Measurements from ENCODE around the gene OGN. TPM values are rescaled to one million over a fixed set of nuclear protein-coding genes. Genes with fewer than 3 reads are reported as not detected.

OGN gene
- total and polyA plus RNA-seq, 4 donors, result 175 to 803 (median 277) TPM

DNA sequence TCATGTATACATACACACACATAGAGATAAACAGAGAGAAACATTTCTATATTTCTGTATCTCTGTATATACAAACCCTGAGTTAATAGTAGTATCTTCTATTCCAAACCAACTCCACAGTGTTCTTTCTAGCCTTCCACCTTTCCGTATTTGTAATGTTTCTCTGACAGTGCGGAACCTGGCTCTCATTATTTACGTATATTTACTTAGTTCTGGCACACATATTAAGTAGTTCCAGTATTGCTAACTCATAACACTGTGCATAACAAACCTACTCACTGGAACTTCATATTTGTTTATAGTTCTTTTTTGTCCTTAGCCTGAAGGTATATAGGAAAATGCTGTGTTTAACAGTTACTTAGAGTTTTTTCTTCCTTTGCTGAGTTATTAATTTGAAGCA is 6.5 kb downstream of the OGN start:
- no peak overlapping the region for H3K4me3 ChIP-seq (ENCODE audit: low read length in 2 of 2)
- no peak for DNase-seq
- peaks cover 2 to 6% of the 10 kb centered on the region in 2 donors for H3K4me1 ChIP-seq (ENCODE audit: control insufficient read depth in 1 of 2, insufficient read depth in 2 of 2, low read length in 2 of 2)
- H3K27me3 ChIP-seq (ENCODE audit: control insufficient read depth in 1 of 2, insufficient read depth in 2 of 2, low read length in 1 of 2), result no peaks in the 10 kb centered on the region
- intact Hi-C loops (cut with DNase I), result no loop called here
- WGBS, 2 donors, result 78 to 90% methylated on average over 3 of the region's 3 CpGs
- no peak for ATAC-seq (ENCODE audit: low FRiP score)
- no peaks in the 10 kb centered on the region for H3K36me3 ChIP-seq (ENCODE audit: control insufficient read depth in 1 of 2, insufficient read depth in 2 of 2, low read length in 1 of 2)
- no peaks in the 10 kb centered on the region for H3K9me3 ChIP-seq (ENCODE audit: control insufficient read depth, low read length)
- H3K27ac ChIP-seq (ENCODE audit: low read depth in 1 of 2, low read length in 2 of 2), result no peak overlapping the region

DNA sequence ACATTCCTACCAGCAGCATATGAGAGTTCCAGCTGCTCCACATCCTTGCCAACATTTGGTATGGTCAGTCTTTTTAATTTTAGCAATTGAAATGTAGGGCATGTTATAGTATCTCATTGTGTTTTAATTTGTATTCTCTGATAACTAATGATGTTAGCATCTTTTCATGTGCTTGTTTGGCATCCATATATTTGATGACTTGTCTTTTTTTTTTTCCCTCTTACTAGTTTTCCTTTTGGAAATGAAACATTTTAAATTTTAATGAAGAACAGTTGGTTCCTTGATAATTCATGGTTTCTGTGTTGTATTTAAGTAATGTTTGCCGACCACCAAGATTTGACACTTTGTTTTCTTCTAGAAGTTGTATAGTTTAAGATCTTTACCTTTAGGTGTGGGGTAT is 8.8 kb downstream of the OGN start:
- H3K27me3 ChIP-seq (ENCODE audit: control insufficient read depth in 1 of 2, insufficient read depth in 2 of 2, low read length in 1 of 2), result no peaks in the 10 kb centered on the region
- intact Hi-C loops (cut with DNase I), result no loop called here
- peaks cover 0 to 2% of the 10 kb centered on the region in 2 donors for H3K4me1 ChIP-seq (ENCODE audit: control insufficient read depth in 1 of 2, insufficient read depth in 2 of 2, low read length in 2 of 2)
- WGBS, 2 donors, result 92 to 97% methylated on average over 1 of the region's 1 CpG
- no peak overlapping the region for H3K27ac ChIP-seq (ENCODE audit: low read depth in 1 of 2, low read length in 2 of 2)
- H3K4me3 ChIP-seq (ENCODE audit: low read length in 2 of 2), result no peak overlapping the region
- ATAC-seq (ENCODE audit: low FRiP score) (no peak), DNase-seq (no peak)
- H3K9me3 ChIP-seq (ENCODE audit: control insufficient read depth, low read length), result no peaks in the 10 kb centered on the region
- H3K36me3 ChIP-seq (ENCODE audit: control insufficient read depth in 1 of 2, insufficient read depth in 2 of 2, low read length in 1 of 2), result peaks cover 0 to 6% of the 10 kb centered on the region in 2 donors

DNA sequence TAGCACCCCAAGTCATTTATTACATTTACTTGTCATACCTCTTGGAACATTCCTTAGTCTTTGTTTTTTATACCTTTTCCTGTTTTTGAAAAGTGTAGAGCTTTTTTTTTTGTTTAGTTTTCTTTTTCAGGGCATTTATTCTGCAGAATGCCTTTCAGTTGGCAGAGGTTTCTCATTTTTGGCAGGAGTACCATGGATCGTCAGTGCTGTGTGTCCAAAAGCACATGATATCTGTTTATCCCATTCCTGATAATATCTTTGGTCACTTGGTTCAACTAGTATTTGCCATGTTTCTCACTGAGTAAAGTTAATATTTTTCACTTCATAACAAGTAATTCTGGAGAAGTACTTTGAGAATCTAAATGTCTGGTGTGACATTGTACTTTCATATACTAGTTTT is 10.7 kb downstream of the OGN start:
- WGBS, 2 donors, result 10 to 11% methylated on average over 1 of the region's 1 CpG
- Histone ChIP-seq H3K9me3 (ENCODE audit: control insufficient read depth, low read length) (no peaks in the 10 kb centered on the region), H3K36me3 (ENCODE audit: control insufficient read depth in 1 of 2, insufficient read depth in 2 of 2, low read length in 1 of 2) (peaks cover 0 to 6% of the 10 kb centered on the region in 2 donors), H3K4me3 (ENCODE audit: low read length in 2 of 2) (no peak overlapping the region), H3K27ac (ENCODE audit: low read depth in 1 of 2, low read length in 2 of 2) (peak overlapping the region in 1 of 2 donors; percentile 67), H3K4me1 (ENCODE audit: control insufficient read depth in 1 of 2, insufficient read depth in 2 of 2, low read length in 2 of 2) (peaks cover 0 to 2% of the 10 kb centered on the region in 2 donors), H3K27me3 (ENCODE audit: control insufficient read depth in 1 of 2, insufficient read depth in 2 of 2, low read length in 1 of 2) (no peaks in the 10 kb centered on the region)
- intact Hi-C loops (cut with DNase I), result no loop called here
- DNase-seq (no peak), ATAC-seq (ENCODE audit: low FRiP score) (peak; percentile 57)

DNA sequence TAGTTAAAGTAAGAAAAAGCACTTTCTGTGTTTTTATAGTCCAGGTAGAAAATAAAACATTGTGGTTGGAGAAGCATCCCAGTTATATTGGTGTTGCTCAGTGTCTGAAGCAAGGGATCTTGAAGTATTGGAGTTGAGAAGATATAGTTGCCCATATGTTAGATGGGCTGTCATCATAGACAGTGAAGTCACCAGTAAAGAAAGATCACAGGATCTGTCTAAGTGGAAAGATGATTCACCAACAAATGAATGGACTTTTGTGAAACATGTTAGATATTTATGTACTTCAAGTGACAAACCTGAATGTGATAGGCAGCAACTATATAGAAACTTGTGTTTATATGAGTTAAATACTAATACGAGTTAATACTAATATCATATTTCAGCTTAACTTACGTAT is 11.7 kb downstream of the OGN start:
- intact Hi-C loops (cut with DNase I), result no loop called here
- 25 to 39% methylated on average over 2 of the region's 2 CpGs for WGBS, 2 donors
- Histone ChIP-seq H3K4me1 (ENCODE audit: control insufficient read depth in 1 of 2, insufficient read depth in 2 of 2, low read length in 2 of 2) (peaks cover 0 to 2% of the 10 kb centered on the region in 2 donors), H3K36me3 (ENCODE audit: control insufficient read depth in 1 of 2, insufficient read depth in 2 of 2, low read length in 1 of 2) (peaks cover 0 to 6% of the 10 kb centered on the region in 2 donors), H3K27me3 (ENCODE audit: control insufficient read depth in 1 of 2, insufficient read depth in 2 of 2, low read length in 1 of 2) (no peaks in the 10 kb centered on the region), H3K4me3 (ENCODE audit: low read length in 2 of 2) (no peak overlapping the region), H3K9me3 (ENCODE audit: control insufficient read depth, low read length) (no peaks in the 10 kb centered on the region), H3K27ac (ENCODE audit: low read depth in 1 of 2, low read length in 2 of 2) (no peak overlapping the region)
- DNase-seq (no peak), ATAC-seq (ENCODE audit: low FRiP score) (no peak)

DNA sequence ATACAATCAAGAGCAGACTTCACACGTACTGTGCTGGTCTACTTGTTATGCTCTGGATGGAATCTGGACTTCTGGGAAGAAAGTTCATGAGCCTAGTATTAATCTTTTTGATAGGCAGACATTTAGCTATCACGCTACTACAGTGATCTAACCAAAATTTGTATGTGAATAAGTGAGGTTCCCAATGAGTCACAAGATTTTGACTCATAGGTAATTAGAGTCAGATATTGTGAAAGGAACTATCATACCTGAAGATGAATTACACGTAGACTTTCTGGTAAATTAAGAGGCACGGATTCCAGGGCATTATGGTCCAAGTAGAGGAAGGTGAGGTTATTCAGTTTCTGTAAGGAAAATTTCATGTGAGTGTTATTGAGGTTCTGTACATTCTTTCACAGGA is 18.4 kb downstream of the OGN start:
- Histone ChIP-seq H3K4me1 (ENCODE audit: control insufficient read depth in 1 of 2, insufficient read depth in 2 of 2, low read length in 2 of 2) (peaks cover 2 to 3% of the 10 kb centered on the region in 2 donors), H3K27me3 (ENCODE audit: control insufficient read depth in 1 of 2, insufficient read depth in 2 of 2, low read length in 1 of 2) (no peaks in the 10 kb centered on the region), H3K4me3 (ENCODE audit: low read length in 2 of 2) (no peak overlapping the region), H3K27ac (ENCODE audit: low read depth in 1 of 2, low read length in 2 of 2) (peak overlapping the region; percentile 57 to 78), H3K9me3 (ENCODE audit: control insufficient read depth, low read length) (no peaks in the 10 kb centered on the region), H3K36me3 (ENCODE audit: control insufficient read depth in 1 of 2, insufficient read depth in 2 of 2, low read length in 1 of 2) (no peaks in the 10 kb centered on the region)
- 57 to 68% methylated on average over 4 of the region's 4 CpGs for WGBS, 2 donors
- no peak for ATAC-seq (ENCODE audit: low FRiP score)
- no peak for DNase-seq
- intact Hi-C loops (cut with DNase I), result loop anchor here in 1 of 2 donors (5.0 kb wide), 1 partner anchor 34 kb away; no protein-coding TSS in a partner anchor

DNA sequence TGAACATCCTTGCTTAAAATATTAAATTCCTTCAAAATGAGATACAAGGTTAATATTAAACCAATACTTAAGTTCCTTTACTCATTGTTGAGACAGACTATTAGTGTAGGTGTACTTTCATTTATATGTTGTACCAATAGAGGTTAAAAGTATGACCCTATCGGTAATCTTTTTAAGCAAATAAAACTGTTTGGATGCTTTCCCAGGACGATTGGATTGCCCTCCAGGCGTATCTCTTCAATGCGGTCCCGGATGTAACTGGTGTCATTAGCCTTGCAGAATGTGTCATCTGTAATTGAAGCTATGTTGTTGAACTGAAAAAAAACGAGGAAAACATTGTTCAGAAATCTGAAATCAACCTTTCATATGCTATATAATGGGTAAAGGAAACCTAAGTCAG is 18.9 kb downstream of the OGN start:
- ATAC-seq (ENCODE audit: low FRiP score) (peak; percentile 28), DNase-seq (no peak)
- H3K9me3 ChIP-seq (ENCODE audit: control insufficient read depth, low read length), result no peaks in the 10 kb centered on the region
- no peaks in the 10 kb centered on the region for H3K36me3 ChIP-seq (ENCODE audit: control insufficient read depth in 1 of 2, insufficient read depth in 2 of 2, low read length in 1 of 2)
- H3K4me1 ChIP-seq (ENCODE audit: control insufficient read depth in 1 of 2, insufficient read depth in 2 of 2, low read length in 2 of 2), result peaks cover 2 to 3% of the 10 kb centered on the region in 2 donors
- intact Hi-C loops (cut with DNase I), result loop anchor here in 1 of 2 donors (5.0 kb wide), 1 partner anchor 33 kb away; no protein-coding TSS in a partner anchor
- H3K27ac ChIP-seq (ENCODE audit: low read depth in 1 of 2, low read length in 2 of 2), result peak overlapping the region; percentile 78 to 86
- 3 to 6% methylated on average over 6 of the region's 6 CpGs for WGBS, 2 donors
- no peak overlapping the region for H3K4me3 ChIP-seq (ENCODE audit: low read length in 2 of 2)
- no peaks in the 10 kb centered on the region for H3K27me3 ChIP-seq (ENCODE audit: control insufficient read depth in 1 of 2, insufficient read depth in 2 of 2, low read length in 1 of 2)

DNA sequence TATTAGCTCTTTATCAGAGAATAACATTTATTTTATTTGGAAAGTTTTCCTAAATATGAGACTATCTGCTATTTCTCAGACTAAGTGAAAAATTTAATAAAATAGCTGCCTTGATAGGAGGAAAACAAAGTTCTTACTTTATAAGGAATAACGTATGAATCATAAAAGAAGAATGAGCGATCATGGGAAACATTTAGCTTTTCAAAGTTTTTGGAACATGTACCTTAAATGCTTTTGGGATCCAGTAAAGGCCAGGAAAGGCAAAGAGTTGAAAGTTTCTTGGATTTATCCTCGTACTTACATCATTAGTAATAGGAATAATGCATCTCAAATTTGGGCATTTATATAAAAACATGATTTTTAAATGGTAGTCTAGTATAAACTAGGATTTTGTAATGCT is 19.4 kb downstream of the OGN start:
- Histone ChIP-seq H3K4me1 (ENCODE audit: control insufficient read depth in 1 of 2, insufficient read depth in 2 of 2, low read length in 2 of 2) (peaks cover 2 to 3% of the 10 kb centered on the region in 2 donors), H3K27ac (ENCODE audit: low read depth in 1 of 2, low read length in 2 of 2) (no peak overlapping the region), H3K4me3 (ENCODE audit: low read length in 2 of 2) (no peak overlapping the region), H3K9me3 (ENCODE audit: control insufficient read depth, low read length) (no peaks in the 10 kb centered on the region), H3K36me3 (ENCODE audit: control insufficient read depth in 1 of 2, insufficient read depth in 2 of 2, low read length in 1 of 2) (no peaks in the 10 kb centered on the region), H3K27me3 (ENCODE audit: control insufficient read depth in 1 of 2, insufficient read depth in 2 of 2, low read length in 1 of 2) (no peaks in the 10 kb centered on the region)
- WGBS, 2 donors, result 5 to 6% methylated on average over 3 of the region's 3 CpGs
- intact Hi-C loops (cut with DNase I), result loop anchor here in 1 of 2 donors (5.0 kb wide), 1 partner anchor 33 kb away; no protein-coding TSS in a partner anchor
- DNase-seq (no peak), ATAC-seq (ENCODE audit: low FRiP score) (peak; percentile 45)

DNA sequence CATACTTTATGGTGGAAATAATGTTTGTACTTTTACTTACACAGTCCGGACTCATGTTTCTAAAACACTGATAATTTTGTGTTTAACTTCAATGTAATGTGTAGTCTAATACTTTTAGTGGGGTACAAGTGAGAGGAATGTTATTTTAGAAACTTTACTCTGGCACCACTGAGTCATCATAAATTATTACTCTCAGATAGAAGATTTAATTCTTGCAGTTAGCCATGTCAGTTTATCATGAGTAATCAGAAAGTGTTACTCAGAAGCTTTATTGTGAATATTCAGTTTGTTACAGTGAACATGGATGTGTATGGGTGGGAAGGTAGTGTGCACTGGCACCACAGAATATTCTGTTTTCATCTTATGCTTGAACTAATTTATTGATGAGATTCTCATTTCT is 20.0 kb downstream of the OGN start:
- Histone ChIP-seq H3K36me3 (ENCODE audit: control insufficient read depth in 1 of 2, insufficient read depth in 2 of 2, low read length in 1 of 2) (no peaks in the 10 kb centered on the region), H3K9me3 (ENCODE audit: control insufficient read depth, low read length) (no peaks in the 10 kb centered on the region), H3K4me1 (ENCODE audit: control insufficient read depth in 1 of 2, insufficient read depth in 2 of 2, low read length in 2 of 2) (peaks cover 2 to 3% of the 10 kb centered on the region in 2 donors), H3K27me3 (ENCODE audit: control insufficient read depth in 1 of 2, insufficient read depth in 2 of 2, low read length in 1 of 2) (no peaks in the 10 kb centered on the region), H3K4me3 (ENCODE audit: low read length in 2 of 2) (no peak overlapping the region), H3K27ac (ENCODE audit: low read depth in 1 of 2, low read length in 2 of 2) (no peak overlapping the region)
- 0 to 9% methylated on average over 1 of the region's 1 CpG for WGBS, 2 donors
- DNase-seq (no peak), ATAC-seq (ENCODE audit: low FRiP score) (peak; percentile 30)
- intact Hi-C loops (cut with DNase I), result loop anchor here in 1 of 2 donors (5.0 kb wide), 1 partner anchor 37 kb away; no protein-coding TSS in a partner anchor

DNA sequence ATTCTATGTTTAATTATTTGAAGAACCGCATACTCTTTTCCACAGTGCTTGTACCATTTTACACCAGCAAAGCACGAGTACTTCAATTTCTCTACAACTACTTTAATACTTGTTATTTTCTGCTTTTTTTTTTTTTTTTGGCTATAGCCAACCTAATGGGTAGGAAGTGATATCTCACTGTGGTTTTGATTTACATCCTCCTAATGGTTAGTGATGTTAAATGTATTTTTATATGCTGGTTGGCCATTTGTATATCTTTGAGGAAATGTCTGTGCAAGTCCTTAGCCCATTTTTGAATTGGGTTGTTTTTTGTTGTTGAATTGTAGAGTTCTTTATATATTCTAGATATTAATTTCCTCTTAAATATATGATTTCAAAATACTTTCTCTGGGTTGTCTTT is 22.6 kb downstream of the OGN start:
- no peak for ATAC-seq (ENCODE audit: low FRiP score)

More for the DNA sequence above, 22.6 kb downstream of the OGN start:
- H3K27ac ChIP-seq (ENCODE audit: low read depth in 1 of 2, low read length in 2 of 2), result no peak overlapping the region
- H3K9me3 ChIP-seq (ENCODE audit: control insufficient read depth, low read length), result no peaks in the 10 kb centered on the region
- 93 to 95% methylated on average over 2 of the region's 2 CpGs for WGBS, 2 donors
- DNase-seq, result no peak
- intact Hi-C loops (cut with DNase I), result loop anchor here in 1 of 2 donors (5.0 kb wide), 1 partner anchor 34 kb away; no protein-coding TSS in a partner anchor
- H3K27me3 ChIP-seq (ENCODE audit: control insufficient read depth in 1 of 2, insufficient read depth in 2 of 2, low read length in 1 of 2), result no peaks in the 10 kb centered on the region
- no peaks in the 10 kb centered on the region for H3K36me3 ChIP-seq (ENCODE audit: control insufficient read depth in 1 of 2, insufficient read depth in 2 of 2, low read length in 1 of 2)
- peaks cover 2 to 6% of the 10 kb centered on the region in 2 donors for H3K4me1 ChIP-seq (ENCODE audit: control insufficient read depth in 1 of 2, insufficient read depth in 2 of 2, low read length in 2 of 2)
- no peak overlapping the region for H3K4me3 ChIP-seq (ENCODE audit: low read length in 2 of 2)
